Hepatocyte (in vitro differentiated cells): ENCODE data around the gene NHLRC4. TPM values are rescaled to one million over a fixed set of nuclear protein-coding genes. Genes with fewer than 3 reads are reported as not detected.

Experiments
- DNase-seq: peaks from one replicate; pipeline ENCODE4 v3.0.0-alpha.2; 2016; ENCODE audit warnings: low spot score
- H2AFZ ChIP-seq: fragments of 200-600 bp; sonication (generic); 2 replicates; pipeline ENCODE4 v1.6.0; 2016; ENCODE audit warnings: antibody characterized with exemption, mild to moderate bottlenecking
- H3K27ac ChIP-seq: fragments of 200-600 bp; sonication (generic); 2 replicates; pipeline ENCODE4 v1.5.1; 2016; ENCODE audit warnings: mild to moderate bottlenecking
- H3K27me3 ChIP-seq: fragments of 200-600 bp; sonication (generic); 2 replicates; pipeline ENCODE4 v1.6.1; 2016
- H3K36me3 ChIP-seq: fragments of 200-600 bp; sonication (generic); replicated peaks from 2 replicates; pipeline ENCODE4 v1.5.1; 2016; ENCODE audit warnings: low read depth; ENCODE audit not compliant: insufficient read depth
- H3K4me1 ChIP-seq: fragments of 200-600 bp; sonication (generic); 2 replicates; pipeline ENCODE4 v1.5.1; 2016; ENCODE audit warnings: mild to moderate bottlenecking, moderate library complexity; ENCODE audit not compliant: insufficient read depth
- H3K4me2 ChIP-seq: fragments of 200-600 bp; sonication (generic); 2 replicates; pipeline ENCODE4 v1.6.0; 2016
- H3K4me3 ChIP-seq: fragments of 200-600 bp; sonication (generic); 2 replicates; pipeline ENCODE4 v1.5.1; 2016; ENCODE audit warnings: mild to moderate bottlenecking
- H3K79me2 ChIP-seq: fragments of 200-600 bp; sonication (generic); 2 replicates; pipeline ENCODE4 v1.6.0; 2017; ENCODE audit warnings: mild to moderate bottlenecking
- H3K9me2 ChIP-seq: fragments of 200-600 bp; sonication (generic); replicated peaks from 2 replicates; pipeline ENCODE4 v1.6.0; 2017; ENCODE audit warnings: mild to moderate bottlenecking; ENCODE audit not compliant: insufficient read depth
- H3K9me3 ChIP-seq: fragments of 200-600 bp; sonication (generic); 2 replicates; pipeline ENCODE4 v1.5.1; 2016; ENCODE audit warnings: low read depth, mild to moderate bottlenecking
- H4K20me1 ChIP-seq: fragments of 200-600 bp; sonication (generic); 2 replicates; pipeline ENCODE4 v1.6.0; 2016; ENCODE audit warnings: mild to moderate bottlenecking; ENCODE audit not compliant: insufficient read depth, poor library complexity, severe bottlenecking
- CTCF ChIP-seq: fragments of 200-600 bp; sonication (generic); IDR thresholded peaks from 2 replicates; pipeline ENCODE4 v1.5.1; 2016; ENCODE audit warnings: antibody characterized with exemption, mild to moderate bottlenecking; ENCODE audit not compliant: poor library complexity
- EZH2 ChIP-seq: fragments of 200-600 bp; sonication (generic); IDR thresholded peaks from 2 replicates; pipeline ENCODE4 v1.6.1; 2016; ENCODE audit warnings: antibody characterized with exemption, mild to moderate bottlenecking, borderline replicate concordance
- EZH2phosphoT487 ChIP-seq: fragments of 200-600 bp; sonication (generic); IDR thresholded peaks from one replicate; pipeline ENCODE4 v1.6.1; 2018; ENCODE audit warnings: antibody characterized with exemption, mild to moderate bottlenecking, low read depth, moderate library complexity; ENCODE audit not compliant: unreplicated experiment, severe bottlenecking
- WGBS: methylation state at CpG from one replicate; pipeline ENCODE4 v1.1.6; 2016; ENCODE audit warnings: low lambda C conversion rate; ENCODE audit errors: missing lambda C conversion rate; 5-methylcytosine and 5-hydroxymethylcytosine counted together
- polyA plus RNA-seq: library from polyadenylated mRNA; unstranded; fragments of >200 nt; fragmentation: Nextera tagmentation; extraction: Ambion mirVana; gene quantifications from 2 replicates; pipeline ENCODE4 v1.2.1, GENCODE V29; 2016
- total RNA-seq: library from RNA; depleted of rRNA; stranded (reverse); fragments of >200 nt; gene quantifications from 2 replicates; pipeline ENCODE4 v1.2.3, GENCODE V29; 2014

The NHLRC4 gene
- total and polyA plus RNA-seq, 2 experiments from 2014 or later, result 0.25 to 1.2 TPM

DNA sequence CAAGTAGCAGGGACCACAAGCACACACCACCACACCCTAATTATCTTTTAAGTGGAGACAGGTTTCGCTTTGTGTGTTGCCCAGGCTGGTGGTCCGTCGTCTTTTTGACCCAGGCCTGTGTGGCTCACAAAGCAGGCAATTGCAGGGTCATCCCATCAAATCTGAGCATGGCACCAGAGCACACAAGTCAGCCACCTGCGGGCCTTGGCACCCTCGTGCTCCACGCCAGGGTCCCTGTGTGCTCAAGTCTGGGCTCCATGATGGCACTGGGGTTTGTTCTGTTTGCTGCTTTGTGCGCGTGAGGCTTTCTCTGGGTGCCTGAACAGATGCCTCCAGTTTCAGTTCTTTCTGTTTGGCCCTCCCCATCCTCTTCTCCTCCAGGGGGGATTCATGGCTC, 41.7 kb upstream of the NHLRC4 start:
- Histone ChIP-seq H3K4me2 (peak overlapping the region; percentile 95), H3K79me2 (peaks cover 35% of the 10 kb centered on the region), H3K27me3 (no peaks in the 10 kb centered on the region), H2AFZ (no peak overlapping the region), H3K27ac (peak overlapping the region; percentile 97), H3K9me2 (no peaks in the 10 kb centered on the region), H3K4me3 (no peak overlapping the region), H3K9me3 (no peaks in the 10 kb centered on the region), H4K20me1 (peaks cover 18% of the 10 kb centered on the region), H3K36me3 (no peaks in the 10 kb centered on the region), H3K4me1 (peaks cover 37% of the 10 kb centered on the region)
- no peak for TF ChIP-seq CTCF
- no peak for TF ChIP-seq EZH2
- TF ChIP-seq EZH2phosphoT487, result no peak
- WGBS, result over 99% methylated on average over 8 of the region's 8 CpGs
- DNase-seq, result no peak

- DNase-seq, result peak; percentile 84
- Histone ChIP-seq H2AFZ (no peak overlapping the region), H3K27ac (peak overlapping the region; percentile 97), H3K4me3 (no peak overlapping the region), H3K4me1 (peaks cover 42% of the 10 kb centered on the region), H3K36me3 (no peaks in the 10 kb centered on the region), H3K9me2 (no peaks in the 10 kb centered on the region), H3K4me2 (peak overlapping the region; percentile 95), H3K79me2 (peaks cover 41% of the 10 kb centered on the region), H3K9me3 (no peaks in the 10 kb centered on the region), H3K27me3 (no peaks in the 10 kb centered on the region), H4K20me1 (peaks cover 23% of the 10 kb centered on the region)
- TF ChIP-seq CTCF (no peak), EZH2 (no peak), EZH2phosphoT487 (no peak)
- WGBS, result 62% methylated on average over 13 of the region's 13 CpGs
These were observed 41.2 kb upstream of the NHLRC4 start for GRCh38 chr16:525520-526180.

GRCh38 chr16:526181-527014, 40.4 kb upstream of the NHLRC4 start:
- no peaks in the 10 kb centered on the region for H3K9me2 ChIP-seq
- H2AFZ ChIP-seq, result peak overlapping the region; percentile 36
- WGBS, result 19% methylated on average over 25 of the region's 26 CpGs
- peak; percentile 80 for DNase-seq
- H3K27me3 ChIP-seq, result no peaks in the 10 kb centered on the region
- H3K4me2 ChIP-seq, result peak overlapping the region; percentile 95
- H3K36me3 ChIP-seq, result no peaks in the 10 kb centered on the region
- peaks cover 43% of the 10 kb centered on the region for H3K4me1 ChIP-seq
- H3K9me3 ChIP-seq, result no peaks in the 10 kb centered on the region
- peaks cover 48% of the 10 kb centered on the region for H3K79me2 ChIP-seq
- peaks cover 29% of the 10 kb centered on the region for H4K20me1 ChIP-seq
- peak overlapping the region; percentile 97 for H3K27ac ChIP-seq
- H3K4me3 ChIP-seq, result peak overlapping the region; percentile 63
- TF ChIP-seq EZH2 (no peak), EZH2phosphoT487 (no peak), CTCF (no peak)
